HL-60 (cell line): ENCODE measurements around the gene ROBO1.

ENCODE experiments used
- CTCF ChIP-seq: IDR thresholded peaks from one replicate; pipeline ENCODE4 v1.5.1; 2011; ENCODE audit warnings: low read length, control low read depth, inconsistent platforms; ENCODE audit not compliant: insufficient read depth
- GABPA ChIP-seq: IDR thresholded peaks from 2 replicates; pipeline ENCODE4 v1.6.1; 2012; ENCODE audit warnings: low read depth
- SPI1 ChIP-seq: IDR thresholded peaks from 2 replicates; pipeline ENCODE4 v1.6.1; 2012; ENCODE audit warnings: low read depth, mild to moderate bottlenecking, borderline replicate concordance

- TF ChIP-seq CTCF, result no peak
- no peak for TF ChIP-seq GABPA
- TF ChIP-seq SPI1, result no peak
These were observed 290.6 kb downstream of the ROBO1 start for GRCh38 chr3:79477242-79477641.
